GM10266 (cell line): ENCODE results near the gene TDO2.
"Not testable (repeated sequence)": the region's sequence is repeated elsewhere in the genome, so short reads cannot be mapped to it uniquely, and the experiment has no call there.

Experiments
- DNase-seq: peaks from one replicate; pipeline ENCODE4 v3.0.0; 2012; ENCODE audit errors: extremely low spot score
- TF ChIP-seq, protein P1 (sequence below): IDR thresholded peaks from 2 replicates; pipeline ENCODE4 v1.5.1; 2012; ENCODE audit warnings: mild to moderate bottlenecking, low read depth; ENCODE audit not compliant: control insufficient read depth, insufficient read depth; ENCODE audit errors: missing control alignments

The TDO2 gene

DNA sequence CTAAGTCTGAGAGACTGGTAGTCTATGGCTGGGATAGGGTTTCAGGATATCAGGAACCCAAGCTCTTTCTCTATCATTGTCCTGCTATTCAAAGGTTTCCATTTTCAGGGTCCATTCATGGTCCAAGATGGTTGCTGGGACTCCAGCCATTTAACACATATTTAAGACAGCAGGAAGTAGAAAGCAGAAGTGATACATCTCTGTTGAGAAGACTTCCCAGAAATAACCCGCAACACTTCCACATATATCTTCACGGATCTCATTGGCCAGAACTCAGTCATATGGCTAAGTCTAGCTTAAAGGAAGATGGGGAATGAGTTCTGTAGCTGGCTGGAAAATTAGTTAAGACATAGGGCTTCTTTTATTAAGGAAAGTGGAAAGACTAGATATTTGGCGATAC, 26.3 kb downstream of the TDO2 start:
- DNase-seq: no peak
- TF ChIP-seq, protein P1, sequence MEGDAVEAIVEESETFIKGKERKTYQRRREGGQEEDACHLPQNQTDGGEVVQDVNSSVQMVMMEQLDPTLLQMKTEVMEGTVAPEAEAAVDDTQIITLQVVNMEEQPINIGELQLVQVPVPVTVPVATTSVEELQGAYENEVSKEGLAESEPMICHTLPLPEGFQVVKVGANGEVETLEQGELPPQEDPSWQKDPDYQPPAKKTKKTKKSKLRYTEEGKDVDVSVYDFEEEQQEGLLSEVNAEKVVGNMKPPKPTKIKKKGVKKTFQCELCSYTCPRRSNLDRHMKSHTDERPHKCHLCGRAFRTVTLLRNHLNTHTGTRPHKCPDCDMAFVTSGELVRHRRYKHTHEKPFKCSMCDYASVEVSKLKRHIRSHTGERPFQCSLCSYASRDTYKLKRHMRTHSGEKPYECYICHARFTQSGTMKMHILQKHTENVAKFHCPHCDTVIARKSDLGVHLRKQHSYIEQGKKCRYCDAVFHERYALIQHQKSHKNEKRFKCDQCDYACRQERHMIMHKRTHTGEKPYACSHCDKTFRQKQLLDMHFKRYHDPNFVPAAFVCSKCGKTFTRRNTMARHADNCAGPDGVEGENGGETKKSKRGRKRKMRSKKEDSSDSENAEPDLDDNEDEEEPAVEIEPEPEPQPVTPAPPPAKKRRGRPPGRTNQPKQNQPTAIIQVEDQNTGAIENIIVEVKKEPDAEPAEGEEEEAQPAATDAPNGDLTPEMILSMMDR: no peak

DNA sequence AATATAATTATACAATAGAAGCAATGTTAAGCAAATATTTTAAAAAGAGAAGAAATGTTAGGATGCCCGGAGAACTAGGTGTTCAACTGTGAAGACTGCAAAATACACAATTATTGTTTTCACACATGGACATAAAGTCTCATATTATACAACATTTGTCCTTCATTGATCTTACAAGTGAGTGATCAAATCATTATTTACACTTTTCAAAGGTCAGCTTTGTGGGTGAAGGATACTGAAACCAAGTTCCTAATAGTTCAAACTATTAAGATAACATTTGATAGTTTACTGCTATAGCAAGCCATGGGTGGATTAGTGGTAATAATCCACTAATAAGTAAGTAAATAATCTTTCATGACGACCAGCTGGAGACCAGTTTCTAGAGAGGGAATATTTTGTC, 26.8 kb downstream of the TDO2 start:
- DNase-seq: no peak
- TF ChIP-seq, protein P1: no peak

DNA sequence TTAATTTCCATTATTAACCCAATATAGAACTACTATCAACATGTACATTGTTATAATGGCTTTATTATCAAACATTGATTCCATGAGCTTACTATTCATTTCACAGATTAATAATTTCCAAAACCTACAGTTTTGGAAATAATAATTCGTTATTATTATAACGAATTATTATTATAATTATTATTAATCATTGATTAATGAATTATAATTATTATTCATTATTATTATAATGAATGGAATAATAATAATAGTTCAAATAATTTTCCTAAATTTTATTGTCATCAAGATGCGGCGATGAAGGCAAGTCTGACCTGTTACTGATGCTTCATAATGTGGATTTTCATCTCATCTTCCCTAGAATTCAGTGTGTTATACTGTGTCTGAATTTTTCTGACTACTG, 28.1 kb downstream of the TDO2 start:
- DNase-seq: no peak
- TF ChIP-seq, protein P1: no peak

DNA sequence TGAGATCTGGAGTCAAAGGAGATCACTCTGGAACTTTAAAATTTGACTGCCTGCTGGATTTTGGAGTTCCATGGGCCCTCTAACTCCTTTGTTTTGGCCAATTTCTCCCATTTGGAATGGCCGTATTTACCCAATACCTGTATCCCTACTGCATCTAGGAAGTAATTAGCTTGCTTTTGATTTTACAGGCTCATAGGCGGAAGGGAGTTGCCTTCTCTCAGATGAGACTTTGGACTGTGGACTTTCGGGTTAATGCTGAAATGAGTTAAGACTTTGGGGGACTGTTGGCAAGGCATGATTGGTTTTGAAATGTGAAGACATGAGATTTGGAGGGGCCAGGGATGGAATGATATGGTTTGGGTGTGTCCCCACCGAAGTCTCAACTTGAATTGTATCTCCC, 31.1 kb downstream of the TDO2 start:
- DNase-seq: not testable (repeated sequence)

DNA sequence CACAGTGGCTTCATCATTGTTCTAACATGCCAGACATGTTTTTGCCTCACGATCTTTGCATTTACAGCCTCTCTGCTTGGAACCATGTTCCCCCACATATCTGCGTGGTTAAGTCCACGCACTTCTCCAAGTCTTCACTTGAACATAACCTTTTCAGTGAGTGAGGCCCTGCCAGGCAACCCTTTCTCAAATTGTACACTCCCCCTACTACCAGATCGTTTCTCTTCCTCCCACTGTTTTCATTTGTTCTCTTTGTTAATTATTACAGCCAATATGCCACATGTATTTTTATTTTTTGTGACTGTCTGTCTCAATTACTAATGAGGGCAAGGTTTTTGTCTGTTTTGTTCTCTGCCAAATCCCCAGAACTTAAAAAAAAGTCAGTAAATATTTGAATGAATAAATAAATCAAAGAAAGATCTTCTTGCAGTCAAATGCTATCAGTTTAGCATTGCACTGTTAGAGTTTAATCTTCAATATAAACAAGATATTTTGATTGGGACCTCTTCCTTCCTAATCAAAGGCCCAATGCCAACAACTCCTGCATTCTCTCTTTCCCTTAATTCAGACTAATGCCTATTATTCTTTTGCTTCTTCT, 32.0 kb downstream of the TDO2 start:
- no peak for DNase-seq
- TF ChIP-seq, protein P1: no peak

DNA sequence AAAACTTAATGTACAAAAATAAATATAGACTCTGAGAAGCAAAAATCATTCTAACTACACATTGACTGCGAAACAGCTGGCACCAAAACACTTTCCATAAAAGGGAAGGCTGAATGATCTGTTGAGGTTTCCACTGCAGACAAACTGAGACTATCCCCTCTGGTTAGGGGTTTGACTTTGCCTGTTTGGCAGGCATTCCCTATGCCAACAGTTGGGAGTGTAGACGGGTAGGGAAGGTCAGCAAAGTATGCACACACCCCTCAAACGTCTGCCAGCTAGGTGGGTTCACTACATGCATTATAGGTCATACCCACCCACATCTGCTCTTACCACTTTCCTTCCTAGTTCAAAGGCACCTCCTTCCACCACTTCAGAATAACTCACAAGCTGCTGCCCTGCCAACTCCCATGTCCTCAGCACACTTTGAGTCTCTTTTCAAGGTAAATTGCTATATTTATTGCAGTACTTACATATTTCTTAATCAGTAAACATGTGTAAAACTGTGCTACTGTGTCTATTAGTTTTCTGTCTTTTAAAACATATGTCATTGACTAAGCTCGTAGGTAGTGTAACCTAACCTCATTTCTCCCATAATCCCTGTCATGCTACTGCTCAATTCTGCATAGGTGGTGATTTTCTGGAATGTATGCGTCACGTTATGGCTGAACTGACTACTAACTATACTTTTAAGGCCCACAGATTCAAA, 37.7 kb downstream of the TDO2 start:
- TF ChIP-seq, protein P1: no peak
- DNase-seq: no peak

DNA sequence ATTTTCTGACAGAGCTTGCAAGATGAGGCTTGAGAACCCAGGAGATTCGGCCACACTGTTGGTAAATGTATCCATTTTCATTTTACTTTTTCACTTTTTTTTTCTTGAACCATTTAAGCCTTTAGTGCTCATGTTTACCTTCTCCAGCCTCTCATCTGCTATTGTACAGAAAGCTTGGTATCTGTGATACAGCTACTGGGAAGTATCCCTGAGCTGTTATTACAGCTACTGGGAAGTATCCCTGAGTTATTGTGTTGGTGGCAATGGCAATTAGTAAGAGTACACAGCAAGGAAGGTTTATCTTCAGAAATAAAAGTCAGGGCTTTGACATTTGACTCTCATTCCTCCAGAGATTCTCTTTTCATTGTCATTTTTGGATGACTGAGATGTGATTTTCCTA, 38.3 kb downstream of the TDO2 start:
- TF ChIP-seq, protein P1: no peak
- no peak for DNase-seq
